Measurements from ENCODE around the gene PIRT.

The PIRT gene

DNA sequence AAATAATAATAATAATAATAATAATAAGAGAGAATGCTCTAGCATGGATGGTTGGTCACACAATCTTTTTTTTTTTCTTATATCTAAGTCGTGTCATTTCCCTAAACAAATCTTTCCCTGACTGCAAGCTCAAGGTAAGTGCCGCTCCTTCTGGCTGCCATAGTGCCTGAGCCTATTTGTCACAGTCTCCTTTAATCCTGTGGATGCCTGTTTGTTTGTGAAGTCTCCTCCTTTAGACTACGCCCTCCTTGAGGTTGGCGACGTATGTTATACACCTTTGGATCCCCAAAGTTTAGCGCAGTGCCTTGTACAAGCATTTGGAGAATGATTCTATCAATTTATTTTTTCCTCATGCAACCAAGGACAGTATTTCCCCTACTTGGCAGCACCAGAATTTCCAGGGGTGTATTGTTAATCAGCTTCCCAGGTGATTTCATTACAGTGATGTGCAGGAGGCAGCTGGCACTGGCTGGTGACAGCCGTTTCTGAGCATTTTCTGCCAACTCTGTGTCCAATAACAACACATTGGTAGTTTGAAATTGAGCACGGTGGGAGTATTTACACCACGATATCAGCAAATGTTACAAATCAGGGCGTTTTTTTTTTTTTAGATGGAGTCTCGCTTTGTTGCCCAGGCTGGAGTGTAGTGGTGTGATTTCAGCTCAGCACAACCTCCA is 60.6 kb downstream of the PIRT start:
- Histone ChIP-seq H3K9ac (ENCODE audit: low read length) (peak overlapping the region; percentile 45), H3K4me1 (ENCODE audit: control insufficient read depth, insufficient read depth, low read length) (peaks cover 50% of the 10 kb centered on the region), H3K9me3 (ENCODE audit: control insufficient read depth, low read length) (no peaks in the 10 kb centered on the region), H3K36me3 (ENCODE audit: control insufficient read depth, insufficient read depth, low read length) (no peaks in the 10 kb centered on the region), H3K27me3 (ENCODE audit: control insufficient read depth, insufficient read depth, low read length) (no peaks in the 10 kb centered on the region), H3K4me3 (ENCODE audit: low read length) (no peak overlapping the region)

- Histone ChIP-seq H3K9ac (ENCODE audit: low read length) (no peak overlapping the region), H3K36me3 (ENCODE audit: control insufficient read depth, insufficient read depth, low read length) (no peaks in the 10 kb centered on the region), H3K27me3 (ENCODE audit: control insufficient read depth, insufficient read depth, low read length) (no peaks in the 10 kb centered on the region), H3K4me3 (ENCODE audit: low read length) (no peak overlapping the region), H3K4me1 (ENCODE audit: control insufficient read depth, insufficient read depth, low read length) (peaks cover 59% of the 10 kb centered on the region), H3K9me3 (ENCODE audit: control insufficient read depth, low read length) (no peaks in the 10 kb centered on the region)
Observed at GRCh38 chr17:10776381-10776780, 61.5 kb downstream of the PIRT start.

DNA sequence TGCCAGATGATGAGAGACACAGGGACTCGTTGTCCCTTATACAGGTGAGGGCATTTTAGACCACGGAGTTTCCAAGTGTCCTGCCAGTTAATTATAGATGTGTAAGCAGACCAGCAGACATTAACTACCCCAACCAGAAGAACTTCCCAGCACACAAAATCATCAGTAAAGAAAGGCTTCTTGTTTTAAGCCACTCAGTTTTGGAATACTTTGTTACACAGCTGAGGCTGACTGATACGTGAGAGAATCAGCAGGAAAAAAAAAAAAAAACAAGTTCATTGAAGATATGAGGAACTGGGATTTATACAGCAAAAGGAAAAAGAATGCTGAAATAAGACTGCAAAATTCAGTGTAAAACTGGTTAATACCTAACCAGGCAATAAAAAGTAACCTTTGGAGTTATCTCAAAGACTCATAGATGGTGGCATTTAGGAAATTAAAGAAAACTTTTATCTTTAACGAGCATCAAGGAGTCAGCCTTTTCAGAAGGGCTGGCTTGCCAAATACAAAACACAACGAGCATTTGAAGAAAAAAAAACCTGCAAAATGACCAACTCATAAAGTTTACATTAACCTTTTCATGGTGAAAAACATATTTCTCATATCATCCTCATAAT is 62.0 kb downstream of the PIRT start:
- Histone ChIP-seq H3K9ac (ENCODE audit: low read length) (no peak overlapping the region), H3K4me3 (ENCODE audit: low read length) (no peak overlapping the region), H3K36me3 (ENCODE audit: control insufficient read depth, insufficient read depth, low read length) (no peaks in the 10 kb centered on the region), H3K9me3 (ENCODE audit: control insufficient read depth, low read length) (no peaks in the 10 kb centered on the region), H3K4me1 (ENCODE audit: control insufficient read depth, insufficient read depth, low read length) (peaks cover 64% of the 10 kb centered on the region), H3K27me3 (ENCODE audit: control insufficient read depth, insufficient read depth, low read length) (no peaks in the 10 kb centered on the region)

DNA sequence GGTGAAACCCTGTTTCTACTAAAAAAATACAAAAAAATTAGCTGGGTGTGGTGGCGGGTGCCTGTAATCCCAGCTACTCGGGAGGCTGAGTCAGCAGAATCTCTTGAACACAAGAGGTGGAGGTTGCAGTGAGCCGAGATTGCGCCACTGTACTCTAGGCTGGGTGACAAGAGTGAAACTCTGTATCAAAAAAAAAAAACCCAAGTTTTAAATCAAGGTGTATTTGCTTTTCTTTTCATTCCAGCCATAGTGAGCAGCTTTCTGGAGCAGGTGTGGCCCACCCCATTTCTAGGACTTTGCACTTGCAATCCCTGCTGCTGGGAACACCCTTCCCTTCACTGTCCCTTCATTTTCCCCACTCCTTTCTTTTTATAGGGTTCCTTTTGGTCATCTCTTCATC is 62.8 kb downstream of the PIRT start:
- Histone ChIP-seq H3K4me3 (ENCODE audit: low read length) (no peak overlapping the region), H3K4me1 (ENCODE audit: control insufficient read depth, insufficient read depth, low read length) (peaks cover 65% of the 10 kb centered on the region), H3K27me3 (ENCODE audit: control insufficient read depth, insufficient read depth, low read length) (no peaks in the 10 kb centered on the region), H3K9me3 (ENCODE audit: control insufficient read depth, low read length) (no peaks in the 10 kb centered on the region), H3K9ac (ENCODE audit: low read length) (no peak overlapping the region), H3K36me3 (ENCODE audit: control insufficient read depth, insufficient read depth, low read length) (no peaks in the 10 kb centered on the region)

DNA sequence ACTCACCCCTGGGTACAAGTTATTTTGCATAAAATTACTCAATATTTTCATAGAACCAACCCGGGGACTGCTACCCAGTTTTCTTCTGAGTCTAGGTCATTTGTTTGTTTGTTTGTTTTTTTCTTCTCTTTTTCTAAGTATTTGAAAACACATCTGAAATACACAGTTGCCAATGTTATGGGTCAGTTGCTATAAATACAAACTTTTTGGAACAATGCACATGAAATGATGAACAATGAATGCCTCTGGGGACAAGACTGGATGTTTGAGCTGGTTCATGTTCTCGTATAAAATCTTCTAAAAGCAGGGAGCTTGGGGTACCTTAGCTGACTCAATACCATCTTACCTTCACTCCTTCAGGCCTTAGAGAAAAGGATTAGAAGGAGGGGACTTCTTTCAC is 64.5 kb downstream of the PIRT start:
- no peaks in the 10 kb centered on the region for H3K27me3 ChIP-seq (ENCODE audit: control insufficient read depth, insufficient read depth, low read length)
- no peak overlapping the region for H3K4me3 ChIP-seq (ENCODE audit: low read length)
- no peak overlapping the region for H3K9ac ChIP-seq (ENCODE audit: low read length)
- H3K4me1 ChIP-seq (ENCODE audit: control insufficient read depth, insufficient read depth, low read length) = peaks cover 59% of the 10 kb centered on the region
- no peaks in the 10 kb centered on the region for H3K9me3 ChIP-seq (ENCODE audit: control insufficient read depth, low read length)
- peaks cover 4% of the 10 kb centered on the region for H3K36me3 ChIP-seq (ENCODE audit: control insufficient read depth, insufficient read depth, low read length)
